AG09319 (cell line): Measurements from ENCODE around the gene ANKRD37.

ENCODE experiments used
- DNase-seq: peaks from one replicate; pipeline ENCODE4 v3.0.0-alpha.2; 2010; ENCODE audit warnings: low read depth; ENCODE audit errors: extremely low read depth
- CTCF ChIP-seq: IDR thresholded peaks from 2 replicates; pipeline ENCODE4 v1.5.1; 2011; ENCODE audit warnings: low read depth, mild to moderate bottlenecking, inconsistent platforms, low read length, moderate library complexity

ANKRD37 gene

DNA sequence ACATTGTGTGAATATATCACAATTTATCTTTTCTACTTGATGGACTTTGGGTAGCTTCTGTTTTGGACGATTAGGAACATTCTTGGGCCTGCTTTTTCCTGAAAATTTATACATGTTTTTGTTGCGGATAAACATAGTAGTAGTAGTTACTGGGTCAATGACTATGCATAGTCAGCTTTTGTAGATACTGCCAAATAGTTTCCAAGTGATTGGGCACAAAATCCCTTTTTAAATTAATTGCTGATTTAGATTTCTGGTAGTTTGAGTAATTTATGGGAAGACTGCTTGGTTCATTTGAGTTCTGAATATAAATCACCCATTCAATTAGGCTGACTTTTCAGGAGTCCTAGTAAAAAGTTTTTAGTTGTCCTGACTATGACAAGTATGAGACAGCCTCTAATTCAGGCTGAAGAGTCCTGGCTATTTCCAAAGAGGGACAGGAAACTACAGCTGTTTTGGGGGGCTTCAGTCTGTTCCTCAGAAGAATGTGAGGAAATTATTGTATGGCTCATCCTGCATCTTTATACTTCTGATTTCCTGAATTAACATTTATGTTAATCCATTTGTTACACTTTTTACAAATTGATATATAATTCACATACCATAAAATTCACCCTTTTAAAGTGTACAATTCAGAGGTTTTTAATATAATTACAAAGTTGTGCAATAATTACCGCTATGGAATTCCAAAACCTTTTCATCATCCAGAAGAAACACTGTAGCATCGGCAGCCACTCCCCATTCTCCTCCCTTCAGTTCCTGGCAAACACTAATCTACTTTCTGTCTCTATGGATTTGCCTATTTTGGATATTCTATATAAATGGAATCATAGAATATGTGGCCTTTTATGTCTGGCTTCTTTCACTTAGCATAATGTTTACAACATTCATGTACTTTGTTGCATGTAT, 15.1 kb upstream of the ANKRD37 start:
- no peak for TF ChIP-seq CTCF
- DNase-seq: no peak

DNA sequence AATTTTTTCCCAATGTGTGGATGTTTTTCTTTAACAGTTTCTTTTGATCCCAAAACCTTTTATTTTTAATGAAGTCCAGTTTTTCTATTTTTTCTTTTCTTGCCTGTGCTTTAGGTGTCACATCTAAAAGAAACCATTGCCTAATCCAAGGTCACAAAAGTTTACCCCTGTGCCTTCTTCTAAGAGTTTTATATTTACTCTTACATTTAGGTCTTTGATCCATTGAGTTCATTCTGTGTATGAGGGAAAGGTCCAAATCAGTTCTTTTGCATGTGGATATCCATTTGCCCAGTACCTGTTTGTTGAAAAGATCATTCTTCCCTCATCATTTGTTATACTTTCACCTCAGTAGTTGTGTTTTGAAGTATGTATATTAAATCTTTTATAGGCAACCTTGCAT, 13.9 kb upstream of the ANKRD37 start:
- no peak for DNase-seq
- TF ChIP-seq CTCF: no peak

DNA sequence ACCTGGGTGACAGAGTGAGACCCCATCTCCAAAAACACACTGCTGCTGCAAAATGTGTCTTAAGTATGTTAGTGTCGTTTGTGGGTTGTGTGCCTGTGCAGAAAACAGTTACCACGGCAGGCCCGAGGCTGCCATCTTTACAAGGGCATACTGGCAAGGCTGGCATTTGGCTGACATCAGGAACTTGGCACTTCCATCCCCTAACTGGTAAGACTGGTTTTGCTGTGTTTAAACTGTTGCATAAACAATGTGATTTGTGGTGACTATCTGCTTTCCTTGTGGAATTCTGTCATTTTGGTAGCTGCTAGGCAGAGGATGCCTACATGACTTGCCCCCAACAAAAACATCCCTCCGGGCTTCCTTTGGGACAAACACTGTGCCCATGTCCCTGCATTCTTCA, 13.2 kb upstream of the ANKRD37 start:
- no peak for TF ChIP-seq CTCF
- DNase-seq: no peak

- DNase-seq: no peak
- no peak for TF ChIP-seq CTCF
Measured at GRCh38 chr4:185384061-185384460, 12.6 kb upstream of the ANKRD37 start.

DNA sequence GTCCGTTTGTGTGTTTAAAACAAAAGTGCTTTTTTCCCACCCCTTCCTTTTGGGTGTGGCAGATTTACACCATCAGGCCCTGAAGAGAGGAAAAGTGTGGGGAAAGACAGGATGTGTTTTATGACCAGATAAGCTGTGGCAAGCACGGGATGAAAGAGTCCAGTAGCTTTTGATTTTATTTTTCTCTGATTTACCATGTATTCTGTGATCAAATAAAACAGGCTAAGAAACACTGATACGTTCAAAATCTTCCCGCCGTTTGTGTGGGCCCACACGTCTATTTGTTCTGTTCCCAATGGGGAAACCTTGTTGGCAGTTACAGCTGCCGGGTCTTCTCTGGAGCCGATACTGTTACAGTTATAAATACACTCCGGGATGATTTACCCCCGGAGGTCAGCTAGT, 11.7 kb upstream of the ANKRD37 start:
- TF ChIP-seq CTCF: no peak
- no peak for DNase-seq

DNA sequence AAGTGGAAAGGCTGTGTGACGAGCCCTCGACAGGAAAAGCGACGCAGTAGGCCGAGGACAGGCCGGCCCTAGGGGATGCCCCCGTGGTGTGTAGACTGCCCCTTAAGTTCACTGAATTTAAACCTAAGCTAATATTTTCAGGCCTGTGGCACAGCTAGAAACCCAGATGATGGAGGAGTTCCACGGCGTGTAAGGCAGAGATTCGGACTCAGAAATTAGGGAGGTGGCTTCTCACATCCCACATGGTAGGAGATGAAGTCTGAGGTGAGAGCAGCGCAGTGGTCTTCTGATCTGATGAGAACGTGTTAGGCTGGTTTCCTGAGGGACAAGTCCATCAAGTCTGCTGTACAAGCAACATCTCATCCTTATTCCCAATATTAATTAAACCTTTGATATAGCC, 8.7 kb upstream of the ANKRD37 start:
- no peak for DNase-seq
- TF ChIP-seq CTCF: no peak

GRCh38 chr4:185390941-185391340, 5.7 kb upstream of the ANKRD37 start:
- TF ChIP-seq CTCF: no peak

More at GRCh38 chr4:185390941-185391340, 5.7 kb upstream of the ANKRD37 start:
- no peak for DNase-seq
